Peyer's patch (tissue), 4 donors: ENCODE measurements around the gene NOD1.

Source experiments
- POLR2A ChIP-seq, 2 donors: fragments of 450-650 bp; IDR thresholded peaks; one replicate each; pipeline ENCODE4 v1.5.1; 2017; ENCODE audit warnings: antibody characterized with exemption in 2 of 2, mild to moderate bottlenecking in 2 of 2, moderate library complexity in 2 of 2
- TF ChIP-seq, protein P1 (sequence below), 6 experiments: fragments of 450-650 bp in 4 of 6; fragments of 200-600 bp in 2 of 6; sonication (generic) in 1 of 6; IDR thresholded peaks; one replicate each; pipeline ENCODE4 v1.5.1; 2017 to 2019; ENCODE audit warnings: antibody characterized with exemption in 6 of 6, mild to moderate bottlenecking in 3 of 6, moderate library complexity in 1 of 6

DNA sequence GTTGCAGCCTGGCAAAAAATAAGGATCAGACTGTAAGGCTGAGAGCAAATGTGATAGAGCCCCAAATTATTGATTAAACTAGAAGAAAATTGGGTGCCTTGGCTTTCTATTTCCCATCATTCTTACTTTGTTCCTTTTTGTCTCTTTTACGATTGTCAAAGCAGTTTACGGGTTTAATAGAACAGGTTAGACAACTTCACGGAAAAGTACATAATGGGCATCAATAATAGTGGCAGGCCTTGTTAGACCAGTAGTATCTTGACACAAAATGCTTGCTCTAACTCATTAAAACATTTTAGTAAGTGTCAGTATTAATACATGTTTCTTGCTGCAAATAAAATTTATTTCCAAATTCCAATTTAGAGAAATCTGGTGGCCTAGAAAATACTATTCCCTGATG lies 40.5 kb upstream of the NOD1 start:
- TF ChIP-seq, protein P1, sequence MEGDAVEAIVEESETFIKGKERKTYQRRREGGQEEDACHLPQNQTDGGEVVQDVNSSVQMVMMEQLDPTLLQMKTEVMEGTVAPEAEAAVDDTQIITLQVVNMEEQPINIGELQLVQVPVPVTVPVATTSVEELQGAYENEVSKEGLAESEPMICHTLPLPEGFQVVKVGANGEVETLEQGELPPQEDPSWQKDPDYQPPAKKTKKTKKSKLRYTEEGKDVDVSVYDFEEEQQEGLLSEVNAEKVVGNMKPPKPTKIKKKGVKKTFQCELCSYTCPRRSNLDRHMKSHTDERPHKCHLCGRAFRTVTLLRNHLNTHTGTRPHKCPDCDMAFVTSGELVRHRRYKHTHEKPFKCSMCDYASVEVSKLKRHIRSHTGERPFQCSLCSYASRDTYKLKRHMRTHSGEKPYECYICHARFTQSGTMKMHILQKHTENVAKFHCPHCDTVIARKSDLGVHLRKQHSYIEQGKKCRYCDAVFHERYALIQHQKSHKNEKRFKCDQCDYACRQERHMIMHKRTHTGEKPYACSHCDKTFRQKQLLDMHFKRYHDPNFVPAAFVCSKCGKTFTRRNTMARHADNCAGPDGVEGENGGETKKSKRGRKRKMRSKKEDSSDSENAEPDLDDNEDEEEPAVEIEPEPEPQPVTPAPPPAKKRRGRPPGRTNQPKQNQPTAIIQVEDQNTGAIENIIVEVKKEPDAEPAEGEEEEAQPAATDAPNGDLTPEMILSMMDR (IDR thresholded peaks at IDR 0.05): no peak
- no peak for TF ChIP-seq POLR2A (IDR thresholded peaks at IDR 0.05)
